ENCODE measurements around the gene POLK.
A peak's percentile ranks its signal among the peaks of the same experiment; 100 is the strongest.
"Not testable (repeated sequence)": the region's sequence is repeated elsewhere in the genome, so short reads cannot be mapped to it uniquely, and the experiment has no call there.

Gene POLK

DNA sequence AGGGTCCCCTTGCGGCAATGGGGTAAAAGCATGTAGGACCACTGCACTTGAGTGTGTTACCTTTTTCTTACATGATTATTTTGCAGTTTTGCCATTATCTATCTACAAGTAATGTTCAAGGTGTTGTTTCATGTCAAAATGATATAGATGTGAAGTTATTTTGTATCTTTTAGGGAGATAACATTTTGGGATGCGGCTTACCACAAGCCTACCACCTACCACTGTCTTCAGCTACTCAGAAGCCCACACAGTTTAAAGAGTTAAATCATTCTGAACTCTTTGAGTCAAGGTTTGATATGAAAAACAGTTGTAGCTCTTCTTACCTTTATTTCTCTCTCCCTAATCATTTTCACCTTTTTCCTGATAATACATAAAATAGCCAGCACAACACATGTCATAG lies 20.1 kb upstream of the POLK start:
- DNase-seq (ENCODE audit: low read depth): no peak
- TF ChIP-seq, protein P1, sequence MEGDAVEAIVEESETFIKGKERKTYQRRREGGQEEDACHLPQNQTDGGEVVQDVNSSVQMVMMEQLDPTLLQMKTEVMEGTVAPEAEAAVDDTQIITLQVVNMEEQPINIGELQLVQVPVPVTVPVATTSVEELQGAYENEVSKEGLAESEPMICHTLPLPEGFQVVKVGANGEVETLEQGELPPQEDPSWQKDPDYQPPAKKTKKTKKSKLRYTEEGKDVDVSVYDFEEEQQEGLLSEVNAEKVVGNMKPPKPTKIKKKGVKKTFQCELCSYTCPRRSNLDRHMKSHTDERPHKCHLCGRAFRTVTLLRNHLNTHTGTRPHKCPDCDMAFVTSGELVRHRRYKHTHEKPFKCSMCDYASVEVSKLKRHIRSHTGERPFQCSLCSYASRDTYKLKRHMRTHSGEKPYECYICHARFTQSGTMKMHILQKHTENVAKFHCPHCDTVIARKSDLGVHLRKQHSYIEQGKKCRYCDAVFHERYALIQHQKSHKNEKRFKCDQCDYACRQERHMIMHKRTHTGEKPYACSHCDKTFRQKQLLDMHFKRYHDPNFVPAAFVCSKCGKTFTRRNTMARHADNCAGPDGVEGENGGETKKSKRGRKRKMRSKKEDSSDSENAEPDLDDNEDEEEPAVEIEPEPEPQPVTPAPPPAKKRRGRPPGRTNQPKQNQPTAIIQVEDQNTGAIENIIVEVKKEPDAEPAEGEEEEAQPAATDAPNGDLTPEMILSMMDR (conservative IDR thresholded peaks at IDR 0.05; ENCODE audit: low read length): no peak
- H3K4me3 ChIP-seq (ENCODE audit: low read length): no peak overlapping the region

DNA sequence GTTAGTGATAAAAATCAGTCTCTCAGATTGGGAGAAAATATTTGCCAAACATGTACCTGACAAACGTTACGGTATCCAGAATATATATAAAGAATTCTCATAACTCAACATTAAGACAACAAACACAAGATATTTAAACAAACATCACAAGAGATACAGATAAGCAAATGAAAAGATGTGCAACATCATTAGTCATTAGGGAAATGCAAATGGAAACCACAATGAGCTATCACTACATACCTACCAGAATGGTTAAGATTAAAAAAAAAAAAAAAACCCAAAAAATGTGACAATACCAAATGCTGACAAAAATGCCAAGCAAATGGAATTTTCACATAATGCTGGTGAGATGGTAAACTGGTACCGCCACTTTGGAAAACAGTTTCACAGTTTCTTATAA lies 15.7 kb upstream of the POLK start:
- no peak overlapping the region for H3K4me3 ChIP-seq (ENCODE audit: low read length)
- DNase-seq (ENCODE audit: low read depth): no peak
- TF ChIP-seq, protein P1 (conservative IDR thresholded peaks at IDR 0.05; ENCODE audit: low read length): no peak

GRCh38 chr5:75498208-75498777 lies 13.4 kb upstream of the POLK start:
- H3K4me3 ChIP-seq (ENCODE audit: low read length): no peak overlapping the region
- DNase-seq (ENCODE audit: low read depth): no peak
- TF ChIP-seq, protein P1 (conservative IDR thresholded peaks at IDR 0.05; ENCODE audit: low read length): no peak

DNA sequence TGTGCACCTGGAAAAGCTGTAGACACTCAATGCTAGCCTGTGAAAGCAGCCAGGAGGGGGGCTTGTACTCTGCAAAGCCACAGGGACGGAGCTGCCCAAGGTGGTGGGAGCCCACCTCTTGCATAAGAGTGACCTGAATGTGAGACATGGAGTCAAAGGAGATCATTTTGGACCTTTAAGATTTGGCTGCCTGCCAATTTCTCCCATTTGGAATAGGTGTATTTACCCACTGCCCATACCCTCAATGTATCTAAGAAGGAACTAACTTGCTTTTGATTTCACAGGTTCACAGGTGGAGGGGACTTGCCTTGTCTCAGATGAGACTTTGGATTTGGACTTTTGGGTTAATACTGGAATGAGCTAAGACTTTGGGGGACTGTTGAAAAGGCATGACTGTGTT lies 12.8 kb upstream of the POLK start:
- DNase-seq (ENCODE audit: low read depth); H3K4me3 ChIP-seq (ENCODE audit: low read length): not testable (repeated sequence)

DNA sequence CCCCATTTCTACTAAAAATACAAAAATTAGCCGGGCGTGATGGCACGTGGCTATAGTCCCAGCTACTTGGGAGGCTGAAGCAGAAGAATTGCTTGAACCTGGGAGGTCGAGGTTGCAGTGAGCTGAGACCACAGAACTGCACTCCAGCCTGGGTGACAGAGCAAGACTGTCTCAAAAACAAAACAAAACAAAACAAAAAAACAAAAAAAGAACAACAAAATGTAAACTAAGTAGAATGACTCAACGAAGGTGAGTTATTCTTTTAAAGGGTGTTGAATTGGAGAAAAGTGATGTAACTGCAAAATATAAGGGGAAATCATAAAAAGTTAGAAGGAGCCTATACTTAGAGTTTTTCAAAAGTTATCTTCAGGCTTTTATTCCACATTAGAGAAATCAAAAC lies 6.6 kb upstream of the POLK start:
- not testable (repeated sequence) for H3K4me3 ChIP-seq (ENCODE audit: low read length); DNase-seq (ENCODE audit: low read depth)

- H3K4me3 ChIP-seq (ENCODE audit: low read length): no peak overlapping the region
- TF ChIP-seq, protein P1 (conservative IDR thresholded peaks at IDR 0.05; ENCODE audit: low read length): no peak
Observed at GRCh38 chr5:75507841-75508240, 3.9 kb upstream of the POLK start.

DNA sequence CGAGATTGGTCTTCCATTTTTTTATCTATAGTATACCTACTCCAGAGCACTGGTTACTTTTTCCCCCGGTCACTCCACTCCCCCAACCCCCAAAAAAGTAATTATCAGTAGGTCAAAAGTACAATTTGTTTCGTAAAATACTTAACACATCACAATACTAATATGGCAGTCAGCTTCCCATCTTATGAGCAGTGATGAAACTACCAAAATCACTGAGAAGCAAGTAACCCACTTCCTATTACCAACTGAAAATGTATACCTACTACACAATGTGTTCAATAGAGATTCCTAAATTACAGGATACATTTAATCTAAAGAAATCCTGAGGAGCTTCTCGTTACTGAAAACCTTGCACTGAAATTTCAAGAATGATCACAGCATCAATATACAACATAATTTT lies 2.1 kb upstream of the POLK start:
- no peak for DNase-seq (ENCODE audit: low read depth)
- H3K4me3 ChIP-seq (ENCODE audit: low read length): peak overlapping the region; percentile 81
- TF ChIP-seq, protein P1 (conservative IDR thresholded peaks at IDR 0.05; ENCODE audit: low read length): no peak

More at GRCh38 chr5:75507841-75508240, 3.9 kb upstream of the POLK start:
- DNase-seq (ENCODE audit: low read depth): no peak

- H3K4me3 ChIP-seq (ENCODE audit: low read length): peak overlapping the region; percentile 81
- DNase-seq (ENCODE audit: low read depth): peak; percentile 52
- TF ChIP-seq, protein P1 (conservative IDR thresholded peaks at IDR 0.05; ENCODE audit: low read length): no peak
Observed at GRCh38 chr5:75509956-75510355, 1.7 kb upstream of the POLK start.
